Right lobe of liver (tissue), 6 donors: Measurements from ENCODE around the gene CMYA5. TPM values are rescaled to one million over a fixed set of nuclear protein-coding genes. Genes with fewer than 3 reads are reported as not detected.

ENCODE experiments used
- ATAC-seq, 4 donors: fragments of 200-7000 bp; cut with Tn5 transposase; one replicate each; pipeline ENCODE4 v1.9.1; 2020; ENCODE audit warnings: mild to moderate bottlenecking in 4 of 4, moderate library complexity in 4 of 4
- DNase-seq, 3 donors: peaks; one replicate each; pipeline ENCODE4 v3.0.0-alpha.2; 2020
- H3K27ac ChIP-seq, 3 donors: fragments of 200-600 bp; one replicate each; pipeline ENCODE4 v1.8.0; 2022
- H3K27me3 ChIP-seq, 2 donors: fragments of 200-600 bp; one replicate each; pipeline ENCODE4 v1.8.0; 2022
- H3K36me3 ChIP-seq, 4 donors: fragments of 200-600 bp; sonication (generic) in 1 of 4; one replicate each; pipeline versions ENCODE4 v1.5.1 to v1.8.0; 2017 to 2022; ENCODE audit warnings: control low read depth in 1 of 4
- H3K4me1 ChIP-seq, 4 donors: fragments of 200-600 bp; sonication (generic) in 1 of 4; one replicate each; pipeline versions ENCODE4 v1.5.1 to v1.8.0; 2017 to 2022; ENCODE audit warnings: control low read depth in 1 of 4
- H3K4me3 ChIP-seq, 3 donors: fragments of 200-600 bp; one replicate each; pipeline ENCODE4 v1.8.0; 2022
- H3K9me3 ChIP-seq, 4 donors: fragments of 200-600 bp; sonication (generic) in 1 of 4; one replicate each; pipeline versions ENCODE4 v1.5.1 to v1.8.0; 2017 to 2022; ENCODE audit warnings: control low read depth in 1 of 4
- POLR2A ChIP-seq: fragments of 450-650 bp; IDR thresholded peaks from one replicate; pipeline ENCODE4 v1.6.1; 2017; ENCODE audit warnings: antibody characterized with exemption, mild to moderate bottlenecking
- WGBS: methylation state at CpG from one replicate; pipeline ENCODE4 v1.1.6; 2018; ENCODE audit warnings: low coverage, low lambda C conversion rate; ENCODE audit not compliant: insufficient coverage; ENCODE audit errors: missing lambda C conversion rate; 5-methylcytosine and 5-hydroxymethylcytosine counted together
- intact Hi-C, 2 donors: fragments of 100-400 bp; cut with DNase I; formaldehyde crosslinking; loops; one replicate each; pipeline versions ENCODE4 v1.11.2 to v1.14.1; 2022
- total RNA-seq, 6 experiments: library from RNA; depleted of rRNA in 2 of 6; stranded (reverse); fragments of >200 nt in 2 of 6; fragmentation: NEBNext Ultra II Directional in 3 of 6; extraction: Animal tissue kit (Norgen Biotek cat#: 25700) in 3 of 6; gene quantifications; one replicate each; pipeline versions ENCODE4 v1.1.0 to v1.2.4, GENCODE V29; 2016 to 2023
- TF ChIP-seq, protein P1 (sequence below), 4 donors: fragments of 200-600 bp in 3 of 4; fragments of 450-650 bp in 1 of 4; IDR thresholded peaks; one replicate each; pipeline versions ENCODE4 v1.5.1 to v1.8.0; 2016 to 2022; ENCODE audit warnings: antibody characterized with exemption in 4 of 4, mild to moderate bottlenecking in 2 of 4
- donor health status: DM: no; HTN: yes; CAD: no.
- donor health status: DM: no; HTN: no; CAD: no.
- donor health status: DM: no; HTN: no; CAD: no.
- donor health status: DM: no; HTN: yes; CAD: no.
- donor health status: DM: no; HTN: yes; CAD: no.

The CMYA5 gene
- total RNA-seq, 6 experiments from 2014 or later, result 1.1 to 5.8 (median 2.8) TPM

DNA sequence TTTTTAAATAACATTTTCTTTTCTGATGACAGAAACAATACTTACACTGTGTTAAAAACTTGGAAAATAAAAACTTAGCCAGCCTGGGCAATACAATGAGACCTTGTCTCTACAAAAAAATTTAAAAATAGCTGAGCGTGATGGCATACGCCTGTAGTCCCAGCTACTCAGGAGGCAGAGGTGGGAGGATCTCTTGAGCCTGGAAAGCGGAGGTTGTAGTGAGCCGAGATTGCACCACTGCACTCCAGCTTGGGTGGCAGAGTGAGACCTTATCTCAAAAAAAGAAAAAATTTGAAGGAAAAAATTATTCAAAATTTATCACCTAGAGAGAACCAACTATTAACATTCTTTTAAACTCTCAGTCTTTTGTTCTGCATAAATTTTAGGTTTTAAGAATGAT is 4.9 kb upstream of the CMYA5 start:
- 89% methylated on average over 4 of the region's 4 CpGs for WGBS
- ATAC-seq, result no peak
- TF ChIP-seq, protein P1, sequence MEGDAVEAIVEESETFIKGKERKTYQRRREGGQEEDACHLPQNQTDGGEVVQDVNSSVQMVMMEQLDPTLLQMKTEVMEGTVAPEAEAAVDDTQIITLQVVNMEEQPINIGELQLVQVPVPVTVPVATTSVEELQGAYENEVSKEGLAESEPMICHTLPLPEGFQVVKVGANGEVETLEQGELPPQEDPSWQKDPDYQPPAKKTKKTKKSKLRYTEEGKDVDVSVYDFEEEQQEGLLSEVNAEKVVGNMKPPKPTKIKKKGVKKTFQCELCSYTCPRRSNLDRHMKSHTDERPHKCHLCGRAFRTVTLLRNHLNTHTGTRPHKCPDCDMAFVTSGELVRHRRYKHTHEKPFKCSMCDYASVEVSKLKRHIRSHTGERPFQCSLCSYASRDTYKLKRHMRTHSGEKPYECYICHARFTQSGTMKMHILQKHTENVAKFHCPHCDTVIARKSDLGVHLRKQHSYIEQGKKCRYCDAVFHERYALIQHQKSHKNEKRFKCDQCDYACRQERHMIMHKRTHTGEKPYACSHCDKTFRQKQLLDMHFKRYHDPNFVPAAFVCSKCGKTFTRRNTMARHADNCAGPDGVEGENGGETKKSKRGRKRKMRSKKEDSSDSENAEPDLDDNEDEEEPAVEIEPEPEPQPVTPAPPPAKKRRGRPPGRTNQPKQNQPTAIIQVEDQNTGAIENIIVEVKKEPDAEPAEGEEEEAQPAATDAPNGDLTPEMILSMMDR (IDR thresholded peaks at IDR 0.05), result no peak
- no peak for TF ChIP-seq POLR2A

DNA sequence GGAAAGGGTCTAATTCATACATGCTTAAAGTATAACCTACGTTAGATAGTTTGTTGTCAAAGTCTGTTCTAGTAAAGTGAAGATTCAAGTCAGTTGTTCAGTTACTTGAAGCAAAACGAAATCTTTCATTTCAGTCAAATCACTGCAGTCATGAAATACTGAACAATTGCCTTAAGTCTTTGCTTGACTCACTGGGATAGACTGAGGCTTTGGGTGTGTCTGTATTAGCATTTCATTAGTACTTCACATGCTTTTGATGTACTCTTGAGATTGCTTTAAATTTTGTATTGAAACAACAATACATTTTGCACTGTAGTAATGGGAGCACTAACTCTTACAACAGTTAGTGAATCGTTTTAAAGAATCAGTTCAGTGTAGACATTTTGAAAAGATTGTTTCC is 4.0 kb upstream of the CMYA5 start:
- no peaks in the 10 kb centered on the region for H3K4me1 ChIP-seq
- H3K27ac ChIP-seq, result no peak overlapping the region
- WGBS, result 87% methylated on average over 3 of the region's 3 CpGs
- intact Hi-C loops, result no loop called here
- no peak overlapping the region for H3K4me3 ChIP-seq
- no peak for TF ChIP-seq POLR2A
- TF ChIP-seq, protein P1 (IDR thresholded peaks at IDR 0.05), result no peak
- no peaks in the 10 kb centered on the region for H3K9me3 ChIP-seq
- peaks cover 0 to 19% (median 6%) of the 10 kb centered on the region in 4 donors for H3K36me3 ChIP-seq
- ATAC-seq (no peak), DNase-seq (no peak)
- H3K27me3 ChIP-seq, result no peaks in the 10 kb centered on the region

More for the DNA sequence above, 4.9 kb upstream of the CMYA5 start:
- H3K4me3 ChIP-seq, result no peak overlapping the region
- peaks cover 0 to 19% (median 6%) of the 10 kb centered on the region in 4 donors for H3K36me3 ChIP-seq
- intact Hi-C loops, result no loop called here
- no peaks in the 10 kb centered on the region for H3K27me3 ChIP-seq
- H3K27ac ChIP-seq, result no peak overlapping the region
- H3K9me3 ChIP-seq, result no peaks in the 10 kb centered on the region
- no peaks in the 10 kb centered on the region for H3K4me1 ChIP-seq
- DNase-seq, result no peak

DNA sequence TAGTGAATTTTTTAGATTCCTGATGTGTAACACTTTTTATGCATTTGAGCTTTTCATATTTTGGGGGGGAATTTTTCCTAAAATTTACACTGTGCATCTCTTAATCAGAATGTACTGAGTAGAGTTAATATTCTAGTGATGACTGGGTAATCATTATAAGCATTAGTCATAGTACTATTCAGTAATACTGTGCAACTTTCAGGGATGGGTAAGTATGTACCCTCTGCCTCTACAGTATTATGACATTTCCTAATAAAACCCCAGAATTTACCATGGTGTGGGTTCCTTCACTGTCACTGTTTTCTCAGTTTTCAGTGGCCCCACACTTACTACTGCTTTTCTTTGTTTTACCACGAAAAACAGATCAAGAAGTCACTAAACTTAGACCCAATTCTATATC is 2.8 kb upstream of the CMYA5 start:
- Histone ChIP-seq H3K4me3 (no peak overlapping the region), H3K27ac (no peak overlapping the region), H3K27me3 (no peaks in the 10 kb centered on the region), H3K4me1 (no peaks in the 10 kb centered on the region), H3K36me3 (peaks cover 0 to 14% (median 4%) of the 10 kb centered on the region in 4 donors), H3K9me3 (no peaks in the 10 kb centered on the region)
- intact Hi-C loops, result no loop called here
- DNase-seq (no peak), ATAC-seq (no peak)
- WGBS, result 83% methylated on average over 1 of the region's 1 CpG
- TF ChIP-seq, protein P1 (IDR thresholded peaks at IDR 0.05), result no peak
- TF ChIP-seq POLR2A, result no peak

DNA sequence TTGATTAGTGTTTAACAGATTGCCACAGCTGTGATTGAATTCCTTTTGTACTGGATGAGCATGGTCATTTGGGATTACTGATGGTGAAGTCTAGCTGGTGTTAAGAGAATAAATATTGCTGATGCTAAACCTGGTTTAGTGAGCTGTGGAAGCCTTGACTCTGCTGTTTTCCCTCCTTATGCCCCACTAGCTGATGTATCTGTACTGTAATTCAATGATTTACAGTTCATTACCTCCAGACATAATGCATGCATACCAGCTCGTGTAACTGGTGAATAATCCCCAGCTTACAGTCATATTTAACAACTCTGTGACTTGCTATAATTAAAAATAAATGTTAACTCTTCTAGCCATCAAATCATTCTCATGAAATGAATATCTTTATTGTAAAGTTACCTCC is 1.7 kb upstream of the CMYA5 start:
- Histone ChIP-seq H3K4me3 (no peak overlapping the region), H3K4me1 (no peaks in the 10 kb centered on the region), H3K27ac (no peak overlapping the region), H3K36me3 (peaks cover 0 to 4% (median 0%) of the 10 kb centered on the region in 4 donors), H3K9me3 (no peaks in the 10 kb centered on the region), H3K27me3 (no peaks in the 10 kb centered on the region)
- DNase-seq (no peak), ATAC-seq (no peak)
- 50% methylated on average over 1 of the region's 1 CpG for WGBS
- no peak for TF ChIP-seq POLR2A
- TF ChIP-seq, protein P1 (IDR thresholded peaks at IDR 0.05), result no peak
- intact Hi-C loops, result no loop called here

DNA sequence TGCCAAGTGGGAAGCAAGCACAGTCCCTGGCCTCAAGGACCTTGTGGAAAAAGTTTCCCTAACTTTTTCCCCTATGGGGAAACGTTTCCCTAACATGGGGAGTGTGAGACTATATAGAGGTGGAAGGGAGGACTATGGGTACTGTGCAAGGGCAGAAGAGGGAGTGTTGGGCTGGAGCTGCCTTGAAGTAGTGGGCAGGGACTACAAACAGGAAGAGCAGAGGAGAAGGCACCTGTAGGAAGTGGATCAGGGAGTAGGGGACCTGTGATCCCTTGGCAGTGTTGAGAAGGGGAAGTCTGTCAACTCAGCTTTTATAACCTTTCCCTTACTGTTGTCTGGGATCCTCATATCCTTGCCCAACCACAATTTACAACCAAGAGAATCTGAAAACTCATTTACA is 1.4 kb downstream of the CMYA5 start:
- ATAC-seq, result peak in 1 of 4 donors; percentile 10
- 82% methylated on average over 1 of the region's 1 CpG for WGBS

More for the DNA sequence above, 1.4 kb downstream of the CMYA5 start:
- Histone ChIP-seq H3K4me3 (no peak overlapping the region), H3K4me1 (no peaks in the 10 kb centered on the region), H3K9me3 (no peaks in the 10 kb centered on the region), H3K27me3 (no peaks in the 10 kb centered on the region), H3K27ac (no peak overlapping the region), H3K36me3 (no peaks in the 10 kb centered on the region)
- no peak for DNase-seq
- TF ChIP-seq POLR2A, result no peak
- TF ChIP-seq, protein P1 (IDR thresholded peaks at IDR 0.05), result no peak
- intact Hi-C loops, result no loop called here
